OCI-LY3 (cell line): ENCODE data around the gene TMEM38A.

ENCODE experiments used
- EZH2phosphoT487 ChIP-seq: fragments of 200-600 bp; shearing (Covaris generic); IDR thresholded peaks from 2 replicates; pipeline ENCODE4 v1.6.1; 2018; ENCODE audit warnings: antibody characterized with exemption, mixed run types, low read depth
- TF ChIP-seq, protein P1 (sequence below): fragments of 200-600, 300-600 bp; sonication (generic); IDR thresholded peaks from 2 replicates; pipeline ENCODE4 v1.5.1; 2014; ENCODE audit warnings: antibody characterized with exemption, low read length, low read depth

DNA sequence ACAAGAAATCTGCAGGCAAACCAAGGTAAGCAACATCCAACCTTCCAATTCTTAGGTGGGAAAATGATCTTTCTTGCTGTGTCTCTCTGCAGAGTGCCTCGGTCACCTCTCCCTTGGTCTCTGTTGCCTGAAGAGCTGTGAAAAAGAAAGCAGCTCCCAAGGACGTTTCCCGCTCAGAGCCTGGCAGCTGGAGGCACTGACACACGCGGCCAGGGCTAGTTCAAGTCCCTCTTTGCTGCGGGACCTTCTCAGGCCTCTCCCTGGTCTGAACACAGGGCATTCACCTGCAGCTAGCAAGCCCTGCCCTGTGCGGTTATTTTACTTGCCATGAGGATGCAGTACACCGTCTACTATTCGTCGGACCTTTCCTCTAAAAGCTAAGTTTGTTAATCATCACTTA is 36.7 kb upstream of the TMEM38A start:
- TF ChIP-seq, protein P1, sequence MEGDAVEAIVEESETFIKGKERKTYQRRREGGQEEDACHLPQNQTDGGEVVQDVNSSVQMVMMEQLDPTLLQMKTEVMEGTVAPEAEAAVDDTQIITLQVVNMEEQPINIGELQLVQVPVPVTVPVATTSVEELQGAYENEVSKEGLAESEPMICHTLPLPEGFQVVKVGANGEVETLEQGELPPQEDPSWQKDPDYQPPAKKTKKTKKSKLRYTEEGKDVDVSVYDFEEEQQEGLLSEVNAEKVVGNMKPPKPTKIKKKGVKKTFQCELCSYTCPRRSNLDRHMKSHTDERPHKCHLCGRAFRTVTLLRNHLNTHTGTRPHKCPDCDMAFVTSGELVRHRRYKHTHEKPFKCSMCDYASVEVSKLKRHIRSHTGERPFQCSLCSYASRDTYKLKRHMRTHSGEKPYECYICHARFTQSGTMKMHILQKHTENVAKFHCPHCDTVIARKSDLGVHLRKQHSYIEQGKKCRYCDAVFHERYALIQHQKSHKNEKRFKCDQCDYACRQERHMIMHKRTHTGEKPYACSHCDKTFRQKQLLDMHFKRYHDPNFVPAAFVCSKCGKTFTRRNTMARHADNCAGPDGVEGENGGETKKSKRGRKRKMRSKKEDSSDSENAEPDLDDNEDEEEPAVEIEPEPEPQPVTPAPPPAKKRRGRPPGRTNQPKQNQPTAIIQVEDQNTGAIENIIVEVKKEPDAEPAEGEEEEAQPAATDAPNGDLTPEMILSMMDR = no peak
- TF ChIP-seq EZH2phosphoT487 = no peak
